ENCODE results near the gene TGOLN2.
"Not testable (repeated sequence)": the region's sequence is repeated elsewhere in the genome, so short reads cannot be mapped to it uniquely, and the experiment has no call there.

The TGOLN2 gene

GRCh38 chr2:85340034-85340892, 12.5 kb upstream of the TGOLN2 start:
- DNase-seq (ENCODE audit: low read depth, low spot score), result no peak

GRCh38 chr2:85334928-85335327, 7.1 kb upstream of the TGOLN2 start:
- DNase-seq (ENCODE audit: low read depth, low spot score), result no peak

DNA sequence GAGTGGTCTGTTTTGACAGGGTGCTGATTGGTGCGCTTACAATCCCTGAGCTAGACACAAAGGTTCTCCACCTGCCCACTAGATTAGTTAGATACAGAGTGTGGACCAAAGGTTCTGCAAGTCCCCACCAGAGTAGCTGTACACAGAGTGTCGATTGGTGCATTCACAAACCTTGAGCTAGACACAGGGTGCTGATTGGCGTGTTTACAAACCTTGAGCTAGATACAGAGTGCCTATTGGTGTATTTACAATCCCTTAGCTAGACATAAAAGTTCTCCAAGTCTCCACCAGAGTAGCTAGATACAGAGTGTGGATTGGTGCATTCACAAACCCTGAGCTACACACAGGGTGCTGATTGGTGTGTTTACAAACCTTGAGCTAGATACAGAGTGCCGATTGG, 6.1 kb upstream of the TGOLN2 start:
- DNase-seq (ENCODE audit: low read depth, low spot score), result not testable (repeated sequence)

GRCh38 chr2:85330839-85331636, 3.2 kb upstream of the TGOLN2 start:
- no peak for DNase-seq (ENCODE audit: low read depth, low spot score)

DNA sequence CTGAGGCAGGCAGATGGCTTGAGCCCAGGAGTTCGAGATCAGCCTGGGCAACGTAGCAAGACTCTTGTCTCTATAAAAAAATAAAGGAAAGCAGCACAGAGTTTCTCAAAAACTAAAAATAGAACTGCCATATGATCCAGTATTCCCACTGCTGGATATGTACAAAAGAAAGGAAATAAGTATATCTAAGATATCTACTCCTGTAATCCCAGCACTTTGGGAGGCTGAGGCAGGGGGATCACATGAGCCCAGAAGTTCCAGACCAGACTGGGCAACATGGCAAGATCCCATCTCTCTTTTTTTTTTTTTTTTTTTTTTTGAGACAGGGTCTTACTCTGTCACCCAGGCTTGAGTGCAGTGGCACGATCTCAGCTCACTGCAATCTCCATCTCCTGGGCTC, 1.9 kb upstream of the TGOLN2 start:
- DNase-seq (ENCODE audit: low read depth, low spot score), result not testable (repeated sequence)

- DNase-seq (ENCODE audit: low read depth, low spot score), result no peak
Measured at GRCh38 chr2:85329181-85329651, 1.4 kb upstream of the TGOLN2 start.

DNA sequence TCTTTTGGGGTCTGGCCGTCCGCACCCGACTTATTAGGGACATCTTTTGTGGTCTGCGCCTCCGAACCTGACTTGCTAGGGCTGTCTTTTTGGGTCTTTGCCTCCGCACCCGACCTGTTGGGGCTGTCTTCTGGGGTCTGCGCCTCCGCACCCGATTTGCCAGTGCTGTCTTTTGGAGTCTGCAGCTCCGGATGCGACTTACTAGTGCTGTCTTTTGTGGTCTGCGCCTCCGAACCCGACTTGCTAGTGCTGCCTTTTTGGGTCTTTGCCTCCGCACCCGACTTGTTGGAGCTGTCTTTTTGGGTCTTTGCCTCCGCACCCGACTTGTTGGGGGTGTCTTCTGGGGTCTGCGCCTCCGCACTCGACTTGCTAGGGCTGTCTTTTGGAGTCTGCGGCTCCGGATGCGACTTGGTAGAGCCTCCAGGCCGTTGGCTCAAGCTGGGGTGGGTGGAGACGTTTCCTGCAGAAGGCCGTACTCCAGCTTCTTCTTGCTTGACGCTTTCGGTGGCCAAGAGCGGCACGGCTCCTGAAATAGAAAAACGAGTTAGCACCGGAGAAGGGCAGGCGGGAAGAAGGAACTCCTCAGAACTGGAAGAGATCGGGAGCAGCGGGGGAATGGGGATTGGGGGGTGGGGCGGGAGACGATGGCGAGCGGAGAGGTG, 498 bp downstream of the TGOLN2 start:
- DNase-seq (ENCODE audit: low read depth, low spot score), result no peak

- DNase-seq (ENCODE audit: low read depth, low spot score), result no peak
Measured at GRCh38 chr2:85326406-85327159, 1.2 kb downstream of the TGOLN2 start.

DNA sequence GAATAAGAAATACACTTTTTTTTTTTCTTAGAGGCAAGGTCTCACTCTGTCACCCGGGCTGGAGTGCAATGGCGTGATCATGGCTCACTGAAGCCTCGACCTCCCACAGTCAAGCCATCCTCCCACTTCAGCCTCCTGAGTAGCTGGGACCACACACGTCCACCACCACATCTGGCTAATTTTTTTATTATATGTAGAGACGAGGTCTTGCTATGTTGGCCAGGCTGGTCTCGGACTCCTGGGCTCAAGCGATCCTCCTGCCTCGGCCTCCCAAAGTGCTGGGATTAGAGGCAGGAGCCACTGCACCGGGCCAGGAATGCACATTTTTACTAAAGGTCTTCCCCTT, 2.4 kb downstream of the TGOLN2 start:
- no peak for DNase-seq (ENCODE audit: low read depth, low spot score)

GRCh38 chr2:85324639-85325465, 2.9 kb downstream of the TGOLN2 start:
- DNase-seq (ENCODE audit: low read depth, low spot score), result no peak

GRCh38 chr2:85323988-85324367, 3.8 kb downstream of the TGOLN2 start:
- not testable (repeated sequence) for DNase-seq (ENCODE audit: low read depth, low spot score)

- DNase-seq (ENCODE audit: low read depth, low spot score), result no peak
Measured at GRCh38 chr2:85323351-85323987, 4.3 kb downstream of the TGOLN2 start.

DNA sequence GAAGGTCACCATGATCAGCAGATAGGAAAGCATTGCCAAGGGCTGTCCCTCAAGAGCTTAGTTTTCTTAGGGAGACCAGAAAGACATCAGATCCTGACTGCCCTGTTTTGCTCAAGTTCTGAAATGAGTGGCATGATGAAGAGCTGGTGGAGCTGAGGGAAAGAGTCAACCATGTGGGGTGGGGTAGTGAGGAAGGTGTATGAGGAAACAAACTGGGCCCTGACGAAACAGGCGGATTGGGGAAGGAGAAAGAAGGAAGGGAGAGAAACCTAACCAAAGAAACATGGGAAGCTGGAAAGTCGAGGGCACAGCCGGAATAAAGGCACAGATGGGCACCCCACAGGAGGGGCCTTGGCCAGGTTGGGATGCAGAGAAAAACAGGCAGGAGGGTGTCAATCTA, 8.0 kb downstream of the TGOLN2 start:
- DNase-seq (ENCODE audit: low read depth, low spot score), result no peak

- no peak for DNase-seq (ENCODE audit: low read depth, low spot score)
Measured at GRCh38 chr2:85318222-85319074, 9.3 kb downstream of the TGOLN2 start.

GRCh38 chr2:85315921-85316320, 11.9 kb downstream of the TGOLN2 start:
- not testable (repeated sequence) for DNase-seq (ENCODE audit: low read depth, low spot score)

DNA sequence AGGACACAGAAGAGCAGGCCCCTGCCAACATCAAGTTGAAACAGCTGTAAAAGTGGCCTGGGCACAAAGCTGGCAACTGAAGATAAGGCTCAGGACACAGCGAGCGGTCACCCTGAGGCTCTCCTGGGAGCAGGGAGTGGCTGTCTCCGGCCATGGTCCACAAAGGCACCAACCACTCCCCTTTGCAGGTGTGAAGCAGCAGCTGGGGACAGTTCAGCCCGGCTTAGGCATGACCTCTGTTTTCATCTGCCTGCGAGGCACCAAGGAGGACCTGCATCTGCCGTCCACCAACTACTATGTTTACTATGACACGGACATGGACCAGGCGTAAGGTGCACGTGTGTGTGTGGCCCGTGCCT, 12.9 kb downstream of the TGOLN2 start:
- no peak for DNase-seq (ENCODE audit: low read depth, low spot score)

- no peak for DNase-seq (ENCODE audit: low read depth, low spot score)
Measured at GRCh38 chr2:85312404-85312803, 15.4 kb downstream of the TGOLN2 start.

DNA sequence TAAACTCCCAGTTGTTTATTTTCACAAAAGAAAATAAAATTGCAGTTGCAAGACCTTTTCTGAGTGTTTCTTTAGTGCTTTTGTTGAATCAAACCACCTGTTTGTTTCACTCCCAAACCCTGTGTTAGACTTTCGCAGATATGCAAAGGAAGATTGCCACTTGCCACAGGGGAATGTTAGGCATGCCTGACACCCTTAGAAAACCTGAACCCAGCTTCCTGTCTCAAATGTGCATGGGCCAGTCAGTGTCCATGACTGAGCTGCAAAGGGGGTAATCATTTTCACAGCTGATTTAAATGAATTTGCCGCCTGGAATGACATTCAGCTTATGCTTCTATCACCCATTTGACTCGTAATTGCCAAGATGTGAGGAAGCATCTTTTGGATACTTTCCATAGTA, 17.5 kb downstream of the TGOLN2 start:
- no peak for DNase-seq (ENCODE audit: low read depth, low spot score)

- DNase-seq (ENCODE audit: low read depth, low spot score), result no peak
Measured at GRCh38 chr2:85309699-85310321, 18.0 kb downstream of the TGOLN2 start.
